DND-41 (cell line): ENCODE results near the gene EXD3.

ENCODE experiments used
- ATAC-seq: fragments of 200-7000 bp; cut with Tn5 transposase; 3 replicates; pipeline ENCODE4 v1.9.1; 2021; ENCODE audit warnings: low read depth; ENCODE audit not compliant: insufficient read depth
- DNase-seq: peaks from one replicate; pipeline ENCODE4 v3.0.0-alpha.2; 2020
- H2AFZ ChIP-seq: 2 replicates; pipeline ENCODE4 v1.6.0; 2012; ENCODE audit warnings: low read depth, low read length
- H3K27ac ChIP-seq: 2 replicates; pipeline ENCODE4 v1.5.1; 2012; ENCODE audit warnings: low read length, inconsistent platforms
- H3K27me3 ChIP-seq: fragments of 200-600 bp; sonication (generic); 2 replicates; pipeline ENCODE4 v1.6.0; 2012; ENCODE audit warnings: low read length, mild to moderate bottlenecking, inconsistent platforms; ENCODE audit not compliant: insufficient read depth, poor library complexity
- H3K36me3 ChIP-seq: 2 replicates; pipeline ENCODE4 v1.5.1; 2012; ENCODE audit warnings: low read length, inconsistent platforms; ENCODE audit not compliant: insufficient read depth
- H3K4me1 ChIP-seq: 2 replicates; pipeline ENCODE4 v1.5.1; 2012; ENCODE audit warnings: mild to moderate bottlenecking, low read length; ENCODE audit not compliant: insufficient read depth
- H3K4me2 ChIP-seq: 2 replicates; pipeline ENCODE4 v1.6.0; 2012; ENCODE audit warnings: mild to moderate bottlenecking, moderate library complexity, low read length, inconsistent platforms; ENCODE audit not compliant: insufficient read depth
- H3K4me3 ChIP-seq, 2 experiments: fragments of 200-600 bp in 1 of 2; shearing (Covaris generic) in 1 of 2; 2 replicates each; pipeline ENCODE4 v1.5.1; 2012 to 2016; ENCODE audit warnings: inconsistent platforms in 2 of 2, low read length in 2 of 2, mild to moderate bottlenecking in 2 of 2, low read depth in 1 of 2, moderate library complexity in 1 of 2
- H3K79me2 ChIP-seq: 2 replicates; pipeline ENCODE4 v1.6.0; 2012; ENCODE audit warnings: low read length, inconsistent platforms; ENCODE audit not compliant: insufficient read depth
- H3K9ac ChIP-seq: 2 replicates; pipeline ENCODE4 v1.6.0; 2012; ENCODE audit warnings: low read depth, mild to moderate bottlenecking, inconsistent platforms, low read length, moderate library complexity
- H3K9me3 ChIP-seq: 2 replicates; pipeline ENCODE4 v1.5.1; 2012; ENCODE audit warnings: low read length, moderate library complexity, mild to moderate bottlenecking, inconsistent platforms; ENCODE audit not compliant: insufficient read depth, severe bottlenecking
- H4K20me1 ChIP-seq: 2 replicates; pipeline ENCODE4 v1.6.0; 2012; ENCODE audit warnings: low read length; ENCODE audit not compliant: insufficient read depth
- EZH2 ChIP-seq: IDR thresholded peaks from 3 replicates; pipeline ENCODE4 v1.6.1; 2012; ENCODE audit warnings: borderline replicate concordance, low read depth, mild to moderate bottlenecking, moderate library complexity, low read length, inconsistent platforms; ENCODE audit not compliant: severe bottlenecking
- TF ChIP-seq, protein P1 (sequence below): IDR thresholded peaks from 2 replicates; pipeline ENCODE4 v1.5.1; 2012; ENCODE audit warnings: borderline replicate concordance, low read length, moderate library complexity, mild to moderate bottlenecking; ENCODE audit not compliant: poor library complexity, severe bottlenecking; ENCODE audit errors: extremely low read depth

The EXD3 gene

GRCh38 chr9:137310189-137311052 lies 112.5 kb downstream of the EXD3 start:
- Histone ChIP-seq H3K36me3 (no peaks in the 10 kb centered on the region), H3K4me1 (no peaks in the 10 kb centered on the region), H2AFZ (no peak overlapping the region), H3K4me2 (no peak overlapping the region), H3K27me3 (no peaks in the 10 kb centered on the region), H3K79me2 (no peaks in the 10 kb centered on the region), H4K20me1 (no peaks in the 10 kb centered on the region), H3K27ac (no peak overlapping the region), H3K9ac (no peak overlapping the region), H3K4me3 (no peak overlapping the region), H3K9me3 (no peaks in the 10 kb centered on the region)
- TF ChIP-seq, protein P1, sequence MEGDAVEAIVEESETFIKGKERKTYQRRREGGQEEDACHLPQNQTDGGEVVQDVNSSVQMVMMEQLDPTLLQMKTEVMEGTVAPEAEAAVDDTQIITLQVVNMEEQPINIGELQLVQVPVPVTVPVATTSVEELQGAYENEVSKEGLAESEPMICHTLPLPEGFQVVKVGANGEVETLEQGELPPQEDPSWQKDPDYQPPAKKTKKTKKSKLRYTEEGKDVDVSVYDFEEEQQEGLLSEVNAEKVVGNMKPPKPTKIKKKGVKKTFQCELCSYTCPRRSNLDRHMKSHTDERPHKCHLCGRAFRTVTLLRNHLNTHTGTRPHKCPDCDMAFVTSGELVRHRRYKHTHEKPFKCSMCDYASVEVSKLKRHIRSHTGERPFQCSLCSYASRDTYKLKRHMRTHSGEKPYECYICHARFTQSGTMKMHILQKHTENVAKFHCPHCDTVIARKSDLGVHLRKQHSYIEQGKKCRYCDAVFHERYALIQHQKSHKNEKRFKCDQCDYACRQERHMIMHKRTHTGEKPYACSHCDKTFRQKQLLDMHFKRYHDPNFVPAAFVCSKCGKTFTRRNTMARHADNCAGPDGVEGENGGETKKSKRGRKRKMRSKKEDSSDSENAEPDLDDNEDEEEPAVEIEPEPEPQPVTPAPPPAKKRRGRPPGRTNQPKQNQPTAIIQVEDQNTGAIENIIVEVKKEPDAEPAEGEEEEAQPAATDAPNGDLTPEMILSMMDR: no peak
- no peak for TF ChIP-seq EZH2
- DNase-seq (no peak), ATAC-seq (no peak)

GRCh38 chr9:137309368-137310188 lies 113.4 kb downstream of the EXD3 start:
- H3K27me3 ChIP-seq: no peaks in the 10 kb centered on the region
- H3K9ac ChIP-seq: no peak overlapping the region
- H3K79me2 ChIP-seq: no peaks in the 10 kb centered on the region
- no peak overlapping the region for H3K4me3 ChIP-seq
- no peaks in the 10 kb centered on the region for H4K20me1 ChIP-seq
- no peak overlapping the region for H3K27ac ChIP-seq
- no peak overlapping the region for H2AFZ ChIP-seq
- H3K4me1 ChIP-seq: no peaks in the 10 kb centered on the region
- no peaks in the 10 kb centered on the region for H3K9me3 ChIP-seq
- DNase-seq (no peak), ATAC-seq (no peak)
- no peak overlapping the region for H3K4me2 ChIP-seq
- H3K36me3 ChIP-seq: no peaks in the 10 kb centered on the region
- no peak for TF ChIP-seq EZH2
- TF ChIP-seq, protein P1: no peak

- ATAC-seq: no peak
- no peak overlapping the region for H3K4me2 ChIP-seq
Measured at GRCh38 chr9:137308057-137308619, 114.8 kb downstream of the EXD3 start.

More at GRCh38 chr9:137308057-137308619, 114.8 kb downstream of the EXD3 start:
- Histone ChIP-seq H3K4me3 (no peak overlapping the region), H3K4me1 (no peaks in the 10 kb centered on the region), H4K20me1 (no peaks in the 10 kb centered on the region), H2AFZ (no peak overlapping the region), H3K9ac (no peak overlapping the region), H3K27ac (no peak overlapping the region), H3K36me3 (no peaks in the 10 kb centered on the region), H3K9me3 (no peaks in the 10 kb centered on the region), H3K27me3 (no peaks in the 10 kb centered on the region), H3K79me2 (no peaks in the 10 kb centered on the region)
- DNase-seq: no peak
- TF ChIP-seq, protein P1: no peak
- TF ChIP-seq EZH2: no peak
